Femur (tissue), 1 donor: ENCODE data around the gene ZDHHC1.

Source experiments
- DNase-seq: peaks from one replicate; pipeline ENCODE4 v3.0.0-alpha.2; 2017

Gene ZDHHC1, protein sequence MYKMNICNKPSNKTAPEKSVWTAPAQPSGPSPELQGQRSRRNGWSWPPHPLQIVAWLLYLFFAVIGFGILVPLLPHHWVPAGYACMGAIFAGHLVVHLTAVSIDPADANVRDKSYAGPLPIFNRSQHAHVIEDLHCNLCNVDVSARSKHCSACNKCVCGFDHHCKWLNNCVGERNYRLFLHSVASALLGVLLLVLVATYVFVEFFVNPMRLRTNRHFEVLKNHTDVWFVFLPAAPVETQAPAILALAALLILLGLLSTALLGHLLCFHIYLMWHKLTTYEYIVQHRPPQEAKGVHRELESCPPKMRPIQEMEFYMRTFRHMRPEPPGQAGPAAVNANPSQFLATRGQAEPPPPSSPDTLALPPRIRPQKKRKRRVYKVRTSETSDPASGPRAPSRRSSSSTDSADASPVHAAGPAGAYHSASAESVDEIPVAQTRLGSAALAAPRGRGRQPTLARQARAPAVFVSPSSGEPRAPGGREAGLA

DNA sequence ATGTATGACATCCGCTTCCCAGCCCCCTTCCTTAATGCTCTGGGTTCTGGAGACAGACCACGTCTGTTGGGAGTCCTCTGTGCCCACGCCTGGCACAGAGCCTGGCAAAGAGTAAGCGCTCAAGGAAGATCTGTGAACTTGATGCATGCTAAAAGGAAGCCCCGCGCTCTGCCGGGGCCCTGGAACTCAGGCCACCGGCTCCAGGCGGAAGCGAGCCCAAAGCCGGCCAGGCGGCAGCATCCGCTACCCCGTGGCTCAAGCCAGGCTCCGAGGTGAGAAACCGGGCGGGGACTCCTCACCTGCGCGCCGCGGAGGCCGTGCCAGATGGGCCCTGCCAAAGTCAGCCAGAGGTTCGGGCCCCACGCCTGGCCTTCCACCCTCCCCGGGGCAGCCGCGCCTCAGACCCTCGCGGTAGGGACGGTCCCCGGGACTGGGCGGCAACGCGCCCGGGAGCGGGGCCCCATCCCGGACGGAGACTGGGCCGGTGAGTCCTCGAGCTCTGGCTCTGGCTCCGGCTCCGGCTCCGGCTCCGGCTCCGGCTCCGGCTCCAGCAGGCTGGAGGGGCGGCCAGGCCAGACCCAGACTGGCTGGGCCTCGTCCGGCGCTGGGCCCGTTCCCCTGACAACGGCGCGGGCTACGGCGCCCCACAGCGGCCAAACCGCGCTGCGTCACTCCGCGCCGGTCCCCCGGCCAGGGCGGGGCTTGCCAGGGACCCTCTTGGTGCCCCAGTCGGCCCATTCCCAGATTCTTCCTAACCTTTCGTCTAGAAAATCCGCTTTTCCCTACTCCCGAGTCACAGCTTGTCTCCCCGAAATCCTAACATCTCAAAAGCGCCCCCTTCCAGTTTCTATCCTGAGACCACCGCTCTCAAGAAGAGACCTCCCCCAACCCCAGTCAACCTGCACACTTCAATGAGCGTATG lies at the start of gene ZDHHC1:
ZDHHC1 (minus strand) TSS at position 606 of the 922 bp plus-strand sequence. CDS start 8,702 bp downstream, outside the sequence.
- DNase-seq: peak; percentile 88

DNA sequence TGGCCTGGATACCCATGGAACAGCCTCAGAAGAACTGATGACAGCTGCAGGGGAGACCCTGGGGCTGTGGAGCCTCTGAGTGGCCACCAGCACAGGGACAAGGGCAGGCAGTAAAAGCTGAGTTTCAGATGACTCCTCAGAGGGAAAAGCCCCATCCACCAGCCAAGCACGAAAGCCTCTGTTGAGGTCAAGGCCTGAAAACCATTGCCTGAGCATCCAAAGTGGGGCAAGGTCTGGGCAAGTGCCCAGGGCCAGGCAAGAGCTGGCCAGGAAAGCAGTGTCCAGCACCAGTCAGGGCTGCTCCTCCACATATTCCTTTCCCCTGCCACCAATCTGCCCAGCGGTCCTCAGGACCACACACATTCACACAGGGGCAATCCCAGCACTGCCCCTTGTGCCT lies 48.3 kb upstream of the ZDHHC1 start:
- DNase-seq: no peak

DNA sequence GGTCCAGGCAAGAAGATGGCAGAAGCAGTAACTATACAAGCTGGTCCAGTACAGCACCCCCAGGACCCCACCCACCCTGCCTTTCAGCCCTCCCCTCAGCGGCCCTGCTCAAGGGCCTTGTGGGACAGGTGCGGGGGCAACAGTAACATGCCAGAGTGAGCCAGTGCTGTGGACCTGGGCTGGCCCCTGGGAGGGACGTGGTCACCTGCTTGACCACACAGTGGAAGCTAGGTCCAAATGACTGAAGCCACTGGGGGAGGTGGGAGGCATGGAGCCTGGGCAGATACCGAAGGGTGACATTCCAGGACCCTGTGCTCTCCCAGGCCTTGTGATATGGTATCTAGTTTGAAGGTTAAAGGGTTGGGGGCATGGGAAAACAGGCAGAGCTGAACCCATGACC lies 47.4 kb upstream of the ZDHHC1 start:
- DNase-seq: no peak

DNA sequence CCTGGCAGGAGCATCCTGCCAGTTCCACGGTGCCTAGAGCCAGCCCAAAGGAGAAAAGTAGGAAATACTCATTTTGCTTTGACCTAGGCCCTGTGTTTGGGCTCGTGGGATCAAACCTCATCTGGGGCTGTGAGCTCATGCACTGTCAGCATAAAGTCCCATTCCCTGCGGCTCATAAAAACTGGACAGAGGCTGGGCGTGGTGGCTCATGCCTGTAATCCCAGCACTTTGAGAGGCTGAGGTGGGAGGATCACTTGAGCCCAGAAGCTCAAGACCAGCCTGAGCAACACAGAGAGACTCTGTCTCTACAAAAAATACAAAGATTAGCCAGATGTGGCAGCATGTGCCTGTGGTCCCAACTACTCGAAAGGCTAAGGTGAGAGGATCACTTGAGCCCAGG lies 46.8 kb upstream of the ZDHHC1 start:
- no peak for DNase-seq

DNA sequence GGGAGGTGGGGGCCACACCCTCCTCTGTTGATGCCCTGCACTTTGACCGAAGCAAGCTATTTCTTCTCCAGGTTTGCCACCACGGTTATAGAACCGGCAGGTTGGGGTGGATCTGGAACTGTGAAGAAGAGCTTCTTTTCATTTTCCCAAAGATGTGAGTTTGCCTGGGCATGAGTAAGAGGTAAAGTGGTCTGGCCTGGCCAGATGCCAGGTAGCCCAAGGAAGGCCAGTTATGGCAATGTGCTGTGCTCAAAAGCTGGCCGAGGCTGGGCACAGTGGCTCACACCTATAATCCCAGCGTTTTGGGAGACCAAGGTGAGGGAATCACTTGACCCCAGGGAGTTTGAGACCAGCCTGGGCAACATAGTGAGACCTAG lies 46.0 kb upstream of the ZDHHC1 start:
- DNase-seq: no peak

DNA sequence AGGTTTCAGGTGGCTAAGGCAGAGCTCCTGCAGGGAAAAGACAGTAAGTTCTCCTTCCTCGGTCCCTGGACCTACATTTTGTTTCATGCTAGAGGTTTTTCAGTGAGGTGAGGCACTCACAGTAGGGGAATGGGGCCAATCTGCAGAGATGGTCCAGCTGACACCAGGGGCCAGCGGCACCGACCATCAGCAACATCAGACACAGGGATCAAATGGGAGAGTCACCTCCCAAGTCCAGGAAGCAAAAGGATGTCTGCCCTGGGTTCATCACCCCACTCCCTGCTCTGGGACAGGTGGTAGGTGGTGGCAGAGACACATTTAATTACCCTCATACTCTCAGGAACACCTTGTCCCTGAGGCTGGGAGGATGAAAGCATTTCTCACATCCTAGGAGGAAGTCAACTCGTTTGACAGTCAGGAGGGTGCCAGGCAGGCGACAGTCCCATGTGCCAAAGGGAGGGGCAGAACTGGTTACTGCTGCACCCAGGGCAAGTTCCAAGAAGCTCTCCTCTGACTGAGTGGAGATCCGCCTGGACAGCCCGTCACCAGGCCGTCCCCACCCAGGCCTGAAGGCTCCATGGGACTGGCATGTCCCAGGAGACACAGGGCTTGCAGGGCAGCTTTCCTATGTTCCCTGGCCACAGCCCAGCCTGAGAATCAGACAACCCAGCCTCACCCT lies 45.5 kb upstream of the ZDHHC1 start:
- DNase-seq: no peak

DNA sequence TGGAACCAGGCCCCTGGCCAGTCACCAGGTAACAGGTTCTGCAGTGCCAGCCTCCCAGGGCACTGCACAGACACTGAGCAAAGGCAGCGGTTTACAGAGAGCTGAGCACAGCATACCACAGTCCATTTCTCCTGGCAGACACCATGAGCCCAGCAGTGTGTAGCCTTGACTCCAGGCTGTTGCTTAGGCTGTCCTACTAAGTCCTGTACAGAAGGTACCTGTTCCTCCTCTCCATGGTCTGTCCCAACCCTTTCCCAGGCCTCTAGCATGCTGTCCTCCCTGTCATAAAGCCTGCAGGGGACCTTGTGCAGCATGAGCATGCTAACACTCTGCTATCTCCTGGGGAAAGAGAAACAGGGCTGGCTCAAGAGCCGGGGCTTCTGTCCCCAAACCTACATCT lies 44.7 kb upstream of the ZDHHC1 start:
- no peak for DNase-seq

DNA sequence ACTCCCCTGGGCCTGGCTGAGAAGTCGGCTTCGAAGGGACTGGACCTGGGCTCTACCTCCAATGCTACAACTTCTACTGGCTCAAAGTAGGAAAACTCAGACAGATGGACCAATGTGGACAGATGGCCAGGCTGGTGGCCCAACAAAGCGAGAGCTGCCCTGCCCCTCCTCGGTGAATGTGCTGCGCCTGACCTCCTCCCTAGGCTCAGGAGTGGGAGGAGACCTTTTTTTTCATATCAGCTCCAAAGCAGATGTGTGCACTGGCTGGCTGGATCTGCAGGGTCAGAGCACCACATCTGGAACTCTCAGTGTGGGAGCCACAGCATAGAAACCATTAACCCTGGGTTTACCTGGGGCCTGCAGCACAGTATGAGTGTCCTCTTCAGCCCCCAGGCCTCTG lies 43.9 kb upstream of the ZDHHC1 start:
- peak; percentile 57 for DNase-seq

DNA sequence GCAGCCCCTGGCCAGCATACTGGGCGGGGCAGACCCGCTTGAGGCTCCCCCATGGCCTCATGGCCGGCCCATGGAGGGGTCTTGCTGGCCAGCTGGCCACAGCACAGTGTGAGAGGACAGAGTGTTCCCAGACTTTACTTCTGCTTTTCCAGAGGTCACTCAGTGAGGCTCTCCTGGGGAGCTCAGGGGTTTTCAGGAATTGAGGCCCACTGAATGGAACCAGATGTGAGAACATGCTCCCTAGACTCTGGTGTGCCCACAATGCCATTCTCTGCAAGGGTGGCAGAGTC lies 43.5 kb upstream of the ZDHHC1 start:
- DNase-seq: no peak

DNA sequence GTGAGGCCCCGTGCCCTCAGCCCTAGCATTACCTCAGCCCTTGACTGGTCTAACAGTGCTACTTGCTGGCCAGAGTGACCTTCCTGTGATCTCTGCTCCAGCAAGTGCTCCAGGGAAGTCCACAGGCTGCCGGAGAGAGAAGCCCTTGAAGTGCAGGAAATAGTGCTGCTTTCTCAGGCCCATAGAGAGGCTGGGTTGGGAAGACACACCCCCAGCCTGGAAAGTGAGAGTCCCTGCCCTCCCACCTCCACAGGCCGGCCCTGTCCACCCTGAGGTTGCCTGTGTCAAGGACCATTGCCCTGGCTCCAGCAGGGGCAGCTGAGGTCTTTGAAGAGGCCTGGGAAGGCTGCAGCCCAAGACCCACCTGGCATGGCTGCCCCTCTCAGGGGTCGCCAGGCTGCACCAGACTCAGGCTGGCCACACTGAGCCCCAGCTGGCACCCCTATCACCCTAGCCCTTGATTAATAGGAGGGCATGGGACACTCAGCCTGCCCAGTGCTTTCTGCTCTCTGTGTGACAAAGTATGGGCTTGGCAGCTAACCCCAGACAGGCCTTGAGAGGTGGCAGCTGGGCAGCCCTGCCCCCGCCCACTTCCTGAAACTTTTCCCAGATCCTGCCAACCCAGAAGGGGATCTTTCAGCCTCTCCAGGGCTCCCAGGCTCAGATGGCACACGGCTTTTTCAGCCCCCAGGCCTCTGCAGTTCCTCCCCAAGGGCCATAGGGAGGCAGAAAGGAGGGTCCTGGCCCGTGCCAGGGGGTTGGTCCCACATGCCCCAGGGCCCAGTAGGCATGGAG lies 43.0 kb upstream of the ZDHHC1 start:
- DNase-seq: peak; percentile 73

DNA sequence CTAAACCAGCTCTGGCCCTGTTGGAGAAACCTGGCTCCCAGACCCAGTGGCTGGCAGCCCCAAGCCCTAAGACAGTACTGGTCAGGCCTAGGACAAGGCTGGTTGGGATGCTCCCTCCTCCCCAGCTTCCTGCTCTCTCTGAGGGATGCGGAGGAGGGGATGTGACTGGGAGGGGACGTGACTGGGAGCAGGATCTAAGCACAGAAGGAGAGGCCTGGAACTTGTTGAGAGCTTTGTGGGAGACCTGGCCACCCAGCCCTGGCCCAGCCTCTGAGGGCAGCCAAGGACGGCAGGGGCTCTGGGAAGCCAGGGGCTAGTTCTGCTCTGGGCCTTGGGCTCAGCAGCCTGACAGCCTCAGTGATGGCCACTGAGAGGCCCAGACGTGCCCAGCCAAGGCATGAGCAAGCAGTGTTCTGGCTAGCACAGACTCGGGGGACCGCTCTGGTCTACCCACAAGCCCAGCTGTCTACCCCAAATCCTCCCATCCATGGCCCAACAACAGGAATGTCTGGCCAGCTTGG lies 41.9 kb upstream of the ZDHHC1 start:
- no peak for DNase-seq

DNA sequence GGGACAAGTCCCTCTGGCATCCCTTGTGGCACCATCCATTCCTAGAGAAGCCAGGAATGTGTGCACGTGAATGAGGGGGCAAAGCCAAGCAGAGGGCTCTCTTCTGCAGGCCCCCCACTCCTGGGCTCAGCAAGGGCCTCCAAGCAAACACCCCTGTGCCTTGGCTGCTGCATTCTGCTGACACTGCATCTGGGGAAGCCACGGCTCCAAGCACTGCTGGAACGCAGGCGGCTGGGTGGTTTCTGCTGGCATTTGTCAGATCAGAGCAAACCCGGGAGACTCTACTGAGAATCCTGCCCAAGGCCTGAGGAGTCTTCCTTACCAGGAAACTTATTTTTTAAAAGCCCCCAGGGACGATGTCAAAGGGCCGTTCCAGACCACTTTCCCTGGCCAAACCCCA lies 41.3 kb upstream of the ZDHHC1 start:
- DNase-seq: no peak

DNA sequence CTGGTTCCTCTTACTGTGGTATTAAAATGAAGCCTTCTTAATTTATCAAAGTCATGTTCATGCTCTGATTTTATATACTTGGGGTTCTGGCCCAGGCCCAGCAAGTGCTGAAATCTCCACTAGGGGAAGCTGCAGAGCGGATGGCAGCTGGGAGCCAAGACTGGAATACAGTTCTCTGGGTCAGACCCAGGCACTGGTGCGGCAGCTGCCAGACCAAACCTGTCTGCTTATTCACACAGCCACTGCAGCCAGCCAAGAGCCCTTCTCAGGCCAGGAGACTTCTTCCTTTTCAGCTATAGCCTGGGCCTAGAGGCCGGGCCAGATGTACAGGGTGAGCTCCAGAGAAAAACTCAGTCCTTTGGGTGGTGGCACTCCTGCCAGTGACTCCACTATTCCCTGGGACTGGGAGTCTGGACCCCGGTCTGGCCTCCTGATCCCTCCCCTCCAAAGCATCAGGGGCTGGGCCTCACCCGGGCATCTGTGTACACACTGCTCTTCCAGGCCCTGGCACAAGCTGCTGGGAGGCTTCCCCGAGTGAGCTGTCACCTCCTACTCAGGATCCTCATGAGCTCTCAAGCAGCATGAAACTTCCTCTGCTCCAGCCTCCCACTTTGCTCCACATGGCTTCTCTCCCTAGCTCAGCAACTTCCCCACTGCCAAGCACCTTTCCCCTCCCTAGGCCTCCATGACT lies 40.3 kb upstream of the ZDHHC1 start:
- peak; percentile 81 for DNase-seq

DNA sequence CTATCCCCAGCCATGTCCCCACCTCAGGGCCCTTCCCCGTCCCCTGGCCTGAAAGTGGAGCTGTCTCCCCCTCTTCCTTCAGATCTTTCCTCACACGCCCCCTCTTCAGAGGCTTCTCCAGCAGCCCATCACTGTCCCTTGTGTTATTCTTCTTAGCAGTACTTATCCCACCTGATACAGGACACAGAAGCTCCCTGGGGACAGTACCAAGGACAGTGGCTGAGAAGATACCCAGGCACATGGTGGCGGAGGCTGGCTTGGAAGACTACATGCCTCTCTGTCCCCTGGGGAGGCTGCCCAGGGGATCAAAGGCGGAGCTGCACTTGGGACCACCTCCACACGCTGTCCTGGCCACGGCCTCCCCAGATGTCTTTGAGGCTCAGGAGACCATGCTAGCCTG lies 38.6 kb upstream of the ZDHHC1 start:
- DNase-seq: no peak

DNA sequence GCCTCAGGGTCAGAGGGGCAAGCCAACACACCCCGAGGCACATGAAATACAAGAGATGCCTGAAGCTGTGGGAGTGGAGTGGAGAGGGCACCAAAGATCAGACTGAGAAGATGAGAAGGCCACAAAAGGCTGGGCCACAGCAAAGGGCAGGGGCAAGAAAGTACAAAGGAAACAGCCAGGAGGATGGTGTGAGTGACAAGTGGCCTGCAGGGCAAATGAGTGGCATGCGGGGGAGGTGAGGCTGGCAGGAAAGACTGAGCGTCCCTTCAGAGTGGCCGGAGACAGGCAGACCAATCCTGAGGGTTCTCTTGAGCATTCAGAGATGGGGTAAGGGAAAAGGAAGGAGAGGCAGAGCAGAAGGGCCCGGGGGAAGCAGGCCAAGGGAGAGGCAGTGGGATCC lies 37.8 kb upstream of the ZDHHC1 start:
- DNase-seq: no peak

DNA sequence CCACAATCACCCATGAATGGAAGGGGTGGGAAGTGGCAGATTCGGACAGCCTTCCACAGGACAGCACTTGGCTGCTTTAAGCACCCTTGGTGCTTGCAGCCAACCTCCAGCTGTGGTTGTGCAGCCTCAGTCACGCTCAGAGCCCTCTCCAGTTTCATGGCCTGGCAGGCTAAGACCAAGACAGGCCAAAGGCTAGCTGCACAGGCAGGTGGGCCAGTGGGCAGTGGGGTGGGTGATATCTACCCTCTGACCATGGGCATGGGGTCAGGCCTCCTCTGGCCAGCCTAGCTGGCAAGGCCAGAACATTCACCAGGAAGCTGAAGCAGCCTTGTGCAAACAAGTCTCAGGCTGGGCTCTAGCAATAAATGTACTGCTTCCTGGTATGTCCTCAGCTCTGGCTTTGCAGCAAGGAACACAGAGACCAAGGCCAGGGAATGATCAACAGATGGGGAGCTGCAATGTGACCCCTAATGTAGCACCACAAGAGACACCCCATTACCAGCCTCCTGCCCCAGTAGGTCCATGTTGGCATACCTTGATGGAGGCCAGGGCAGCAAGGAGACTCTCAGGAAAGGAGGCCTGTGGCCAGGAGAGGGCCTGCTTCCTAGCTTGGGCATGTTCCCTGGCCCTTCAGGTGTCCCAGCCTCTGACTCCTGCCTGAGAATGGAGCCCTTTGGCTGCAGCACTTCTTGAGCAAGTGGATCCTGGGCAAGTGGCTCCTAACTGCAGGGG lies 35.6 kb upstream of the ZDHHC1 start:
- DNase-seq: peak; percentile 63

DNA sequence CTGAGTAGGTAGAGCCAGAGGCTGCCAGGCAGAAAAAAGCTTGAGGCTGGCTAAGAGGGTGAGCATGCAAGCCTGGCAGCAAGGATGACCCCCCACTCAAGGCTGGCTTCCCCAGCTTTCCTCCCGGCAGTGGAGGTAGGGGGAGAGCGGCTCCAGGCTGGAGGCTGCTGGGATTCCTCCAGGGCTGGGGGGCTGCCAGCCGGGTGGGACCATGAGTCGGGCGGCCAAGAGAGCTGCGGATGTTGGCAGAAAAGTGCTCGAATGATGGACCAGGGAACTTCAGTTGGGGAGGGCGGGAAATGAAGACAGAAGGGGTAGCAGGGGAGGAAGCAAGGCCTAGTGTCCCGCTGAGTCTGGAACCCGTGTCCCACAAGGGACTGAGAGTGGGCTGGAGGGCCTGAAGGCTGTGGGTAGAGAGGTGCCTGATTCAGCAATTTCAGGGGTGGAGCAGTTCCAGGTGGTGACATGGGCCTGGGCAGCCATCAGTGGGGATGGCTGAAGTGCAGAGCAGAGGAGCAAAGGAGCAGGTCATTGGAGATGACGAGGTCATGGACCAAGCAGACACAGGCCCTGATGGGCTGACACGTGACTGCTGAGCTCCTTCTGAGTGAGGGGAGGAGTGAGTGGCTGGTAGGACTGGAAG lies 34.9 kb upstream of the ZDHHC1 start:
- peak; percentile 84 for DNase-seq

DNA sequence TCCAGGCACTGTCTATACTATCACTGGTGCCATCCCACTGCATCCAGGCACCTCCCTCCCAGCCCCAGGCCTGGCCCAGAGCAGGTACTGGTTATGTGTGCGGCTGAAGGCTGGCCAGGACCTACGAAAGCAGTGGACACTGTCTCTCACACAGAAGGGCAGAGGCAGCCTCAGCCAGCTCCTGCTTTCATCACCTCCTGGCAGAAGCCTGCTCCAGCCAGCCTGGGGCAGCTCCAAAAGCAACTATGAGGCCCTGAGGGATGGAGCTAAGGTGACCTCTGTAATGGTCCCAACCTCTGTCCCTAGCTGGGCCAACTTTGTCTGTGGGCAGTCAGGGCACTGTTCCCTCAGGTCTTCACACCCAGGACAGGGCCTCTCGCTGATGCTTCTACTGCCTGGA lies 33.5 kb upstream of the ZDHHC1 start:
- no peak for DNase-seq

DNA sequence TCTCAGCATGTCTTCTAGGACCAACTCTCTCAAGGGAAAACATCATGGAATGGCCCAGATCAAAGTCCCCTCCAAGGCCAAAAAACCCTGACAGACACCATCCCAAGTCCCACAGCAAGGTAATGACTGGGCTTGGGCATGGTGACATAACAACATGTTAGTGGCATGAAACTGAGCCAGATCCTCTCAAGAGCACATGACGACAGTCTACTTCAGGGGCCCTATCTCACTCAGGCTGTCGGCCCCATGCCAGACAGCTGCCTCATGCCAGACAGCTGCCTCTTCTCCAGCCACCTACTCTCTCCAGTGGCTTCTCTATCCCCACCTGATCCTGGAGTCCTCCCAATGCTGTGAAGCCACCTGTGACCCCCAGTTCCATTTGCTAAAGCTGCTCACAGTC lies 33.1 kb upstream of the ZDHHC1 start:
- DNase-seq: peak; percentile 47

DNA sequence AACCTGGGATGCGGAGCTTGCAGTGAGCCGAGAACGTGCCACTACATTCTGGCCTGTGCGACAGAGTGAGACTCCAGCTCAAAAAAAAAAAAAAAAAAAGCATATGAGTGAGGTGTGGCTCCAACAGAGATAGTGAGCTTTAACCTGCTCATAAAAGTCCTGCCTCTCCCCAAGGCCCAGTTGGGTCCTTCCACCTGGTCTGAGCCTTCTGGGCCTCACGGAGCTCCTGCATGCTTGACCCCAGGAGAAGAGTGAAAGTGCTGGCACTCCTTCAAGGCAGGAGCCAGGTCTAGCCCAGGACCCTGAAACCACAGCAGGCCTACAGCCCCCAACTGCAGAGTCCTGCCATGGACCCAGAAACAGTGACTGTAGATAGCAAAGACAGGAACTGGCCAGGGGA lies 32.3 kb upstream of the ZDHHC1 start:
- no peak for DNase-seq
